Measurements from ENCODE around the gene RAB35.

- TF ChIP-seq MAFK (IDR thresholded peaks at IDR 0.05; ENCODE audit: low read depth, low read length), result no peak
- no peak for TF ChIP-seq POLR2A (IDR thresholded peaks at IDR 0.05; ENCODE audit: low read depth, low read length)
- TF ChIP-seq, protein P1, sequence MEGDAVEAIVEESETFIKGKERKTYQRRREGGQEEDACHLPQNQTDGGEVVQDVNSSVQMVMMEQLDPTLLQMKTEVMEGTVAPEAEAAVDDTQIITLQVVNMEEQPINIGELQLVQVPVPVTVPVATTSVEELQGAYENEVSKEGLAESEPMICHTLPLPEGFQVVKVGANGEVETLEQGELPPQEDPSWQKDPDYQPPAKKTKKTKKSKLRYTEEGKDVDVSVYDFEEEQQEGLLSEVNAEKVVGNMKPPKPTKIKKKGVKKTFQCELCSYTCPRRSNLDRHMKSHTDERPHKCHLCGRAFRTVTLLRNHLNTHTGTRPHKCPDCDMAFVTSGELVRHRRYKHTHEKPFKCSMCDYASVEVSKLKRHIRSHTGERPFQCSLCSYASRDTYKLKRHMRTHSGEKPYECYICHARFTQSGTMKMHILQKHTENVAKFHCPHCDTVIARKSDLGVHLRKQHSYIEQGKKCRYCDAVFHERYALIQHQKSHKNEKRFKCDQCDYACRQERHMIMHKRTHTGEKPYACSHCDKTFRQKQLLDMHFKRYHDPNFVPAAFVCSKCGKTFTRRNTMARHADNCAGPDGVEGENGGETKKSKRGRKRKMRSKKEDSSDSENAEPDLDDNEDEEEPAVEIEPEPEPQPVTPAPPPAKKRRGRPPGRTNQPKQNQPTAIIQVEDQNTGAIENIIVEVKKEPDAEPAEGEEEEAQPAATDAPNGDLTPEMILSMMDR (conservative IDR thresholded peaks at IDR 0.05; ENCODE audit: low read depth, low read length), result no peak
Observed at GRCh38 chr12:120164293-120164692, 47.7 kb upstream of the RAB35 start.

All from IMR-90 (cell line).